WTC11 (cell line): Measurements from ENCODE around the gene HAP1. TPM values are rescaled to one million over a fixed set of nuclear protein-coding genes. Genes with fewer than 3 reads are reported as not detected.
"Not testable (repeated sequence)": the region's sequence is repeated elsewhere in the genome, so short reads cannot be mapped to it uniquely, and the experiment has no call there.

ENCODE experiments used
- ATAC-seq: fragments of 200-7000 bp; cut with Tn5 transposase; 2 replicates; pipeline ENCODE4 v1.10.0; 2021; ENCODE audit warnings: mild to moderate bottlenecking, moderate library complexity
- CTCF ChIA-PET: fragments of 300-600 bp; sonication (Branson Sonifier 250); formaldehyde crosslinking; loops from one replicate; lab custom pipeline; 2021; ENCODE audit warnings: antibody characterized with exemption; lab: Charles Lee
- POLR2A ChIA-PET: fragments of 350-600 bp; sonication (Branson Sonifier 250); formaldehyde crosslinking; loops from one replicate; lab custom pipeline; 2021; ENCODE audit warnings: antibody characterized with exemption; lab: Charles Lee
- DNase-seq: peaks from one replicate; pipeline ENCODE4 v3.0.0; 2021; ENCODE audit warnings: low spot score
- H3K27ac Mint-ChIP-seq: 2 replicates; pipeline ENCODE4 v1.8.0; 2021; ENCODE audit warnings: mixed read lengths
- H3K27me3 Mint-ChIP-seq: 2 replicates; pipeline ENCODE4 v1.8.0; 2021; ENCODE audit warnings: low read depth, mild to moderate bottlenecking, moderate library complexity, mixed read lengths
- H3K36me3 Mint-ChIP-seq: 2 replicates; pipeline ENCODE4 v1.8.0; 2021; ENCODE audit warnings: mixed read lengths
- H3K4me1 Mint-ChIP-seq: 2 replicates; pipeline ENCODE4 v1.8.0; 2022; ENCODE audit warnings: mixed read lengths
- H3K4me3 Mint-ChIP-seq: 2 replicates; pipeline ENCODE4 v1.8.0; 2021; ENCODE audit warnings: mild to moderate bottlenecking, moderate library complexity, mixed read lengths
- H3K9me3 Mint-ChIP-seq: 2 replicates; pipeline ENCODE4 v1.8.0; 2021; ENCODE audit warnings: mixed read lengths
- GABPB1 ChIP-seq: sonication (generic); formaldehyde crosslinking; IDR thresholded peaks from 2 replicates; pipeline ENCODE4 v1.8.1; 2023; ENCODE audit warnings: mild to moderate bottlenecking, missing genetic modification reagents
- JUN ChIP-seq: sonication (generic); formaldehyde crosslinking; IDR thresholded peaks from 2 replicates; pipeline ENCODE4 v1.8.0; 2023; ENCODE audit warnings: mild to moderate bottlenecking, missing genetic modification reagents
- ZNF121 ChIP-seq: sonication (generic); formaldehyde crosslinking; IDR thresholded peaks from 2 replicates; pipeline ENCODE4 v1.8.0; 2023; ENCODE audit warnings: missing genetic modification reagents
- ZNF138 ChIP-seq: sonication (generic); formaldehyde crosslinking; conservative IDR thresholded peaks from 2 replicates; pipeline ENCODE4 v1.8.1; 2022; ENCODE audit warnings: mild to moderate bottlenecking, moderate library complexity, missing genetic modification reagents
- total RNA-seq: library from RNA; stranded (reverse); gene quantifications from 3 replicates; pipeline ENCODE4 v1.2.3, GENCODE V29; 2021
- TF ChIP-seq, protein P1 (sequence below): fragments of 250-450 bp; sonication (Bioruptor Pico); IDR thresholded peaks from 2 replicates; pipeline ENCODE4 v1.9.0; 2021; ENCODE audit warnings: mild to moderate bottlenecking
- TF ChIP-seq, protein P2 (sequence below): sonication (generic); formaldehyde crosslinking; conservative IDR thresholded peaks from 2 replicates; pipeline ENCODE4 v1.8.1; 2022; ENCODE audit warnings: mild to moderate bottlenecking, missing genetic modification reagents
- TF ChIP-seq, protein P3 (sequence below): sonication (generic); formaldehyde crosslinking; IDR thresholded peaks from 2 replicates; pipeline ENCODE4 v1.8.0; 2022; ENCODE audit warnings: mild to moderate bottlenecking, missing genetic modification reagents

Gene HAP1
- total RNA-seq, 1 experiment from 2014 or later, result 4.4 TPM

DNA sequence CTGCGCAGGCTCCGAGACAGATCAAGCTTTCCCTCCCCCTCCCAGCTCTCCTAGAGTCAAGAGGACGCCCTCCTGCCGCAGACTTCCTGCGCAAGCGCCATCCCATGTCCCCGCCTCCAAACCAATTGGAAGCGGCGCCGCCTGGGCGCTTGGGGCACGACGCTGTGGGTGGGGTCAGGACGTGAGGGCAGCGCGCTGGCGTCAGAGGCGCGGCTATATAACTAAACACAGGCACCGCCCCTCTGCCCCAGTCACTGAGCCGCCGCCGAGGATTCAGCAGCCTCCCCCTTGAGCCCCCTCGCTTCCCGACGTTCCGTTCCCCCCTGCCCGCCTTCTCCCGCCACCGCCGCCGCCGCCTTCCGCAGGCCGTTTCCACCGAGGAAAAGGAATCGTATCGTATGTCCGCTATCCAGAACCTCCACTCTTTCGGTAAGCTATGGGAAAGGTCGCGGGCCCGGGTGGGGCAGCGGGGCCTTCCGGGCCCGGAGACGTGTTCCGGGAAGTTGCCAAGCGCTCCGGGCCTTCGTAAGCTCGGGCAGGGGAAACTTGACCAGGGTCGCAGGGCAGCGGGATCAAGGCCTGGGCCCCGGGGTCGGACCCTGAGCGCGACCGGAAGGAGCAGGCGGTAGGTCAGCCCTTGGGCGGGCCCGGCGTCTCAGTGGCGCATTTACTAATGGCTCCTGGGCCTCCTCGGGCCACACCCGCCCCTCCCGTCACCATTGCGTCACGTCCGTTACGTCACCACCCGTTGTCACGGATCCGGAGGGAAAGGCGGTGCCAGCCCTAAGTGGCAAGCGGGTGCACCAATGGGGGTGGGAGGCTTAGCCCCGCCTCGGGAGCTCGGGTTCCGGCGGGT, 45.6 kb downstream of the HAP1 start, which contains the start of gene EIF1 (continued):
- TF ChIP-seq, protein P1, sequence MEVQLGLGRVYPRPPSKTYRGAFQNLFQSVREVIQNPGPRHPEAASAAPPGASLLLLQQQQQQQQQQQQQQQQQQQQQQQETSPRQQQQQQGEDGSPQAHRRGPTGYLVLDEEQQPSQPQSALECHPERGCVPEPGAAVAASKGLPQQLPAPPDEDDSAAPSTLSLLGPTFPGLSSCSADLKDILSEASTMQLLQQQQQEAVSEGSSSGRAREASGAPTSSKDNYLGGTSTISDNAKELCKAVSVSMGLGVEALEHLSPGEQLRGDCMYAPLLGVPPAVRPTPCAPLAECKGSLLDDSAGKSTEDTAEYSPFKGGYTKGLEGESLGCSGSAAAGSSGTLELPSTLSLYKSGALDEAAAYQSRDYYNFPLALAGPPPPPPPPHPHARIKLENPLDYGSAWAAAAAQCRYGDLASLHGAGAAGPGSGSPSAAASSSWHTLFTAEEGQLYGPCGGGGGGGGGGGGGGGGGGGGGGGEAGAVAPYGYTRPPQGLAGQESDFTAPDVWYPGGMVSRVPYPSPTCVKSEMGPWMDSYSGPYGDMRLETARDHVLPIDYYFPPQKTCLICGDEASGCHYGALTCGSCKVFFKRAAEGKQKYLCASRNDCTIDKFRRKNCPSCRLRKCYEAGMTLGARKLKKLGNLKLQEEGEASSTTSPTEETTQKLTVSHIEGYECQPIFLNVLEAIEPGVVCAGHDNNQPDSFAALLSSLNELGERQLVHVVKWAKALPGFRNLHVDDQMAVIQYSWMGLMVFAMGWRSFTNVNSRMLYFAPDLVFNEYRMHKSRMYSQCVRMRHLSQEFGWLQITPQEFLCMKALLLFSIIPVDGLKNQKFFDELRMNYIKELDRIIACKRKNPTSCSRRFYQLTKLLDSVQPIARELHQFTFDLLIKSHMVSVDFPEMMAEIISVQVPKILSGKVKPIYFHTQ, result peak; percentile 92
- TF ChIP-seq, all 79 proteins: peak for 43

DNA sequence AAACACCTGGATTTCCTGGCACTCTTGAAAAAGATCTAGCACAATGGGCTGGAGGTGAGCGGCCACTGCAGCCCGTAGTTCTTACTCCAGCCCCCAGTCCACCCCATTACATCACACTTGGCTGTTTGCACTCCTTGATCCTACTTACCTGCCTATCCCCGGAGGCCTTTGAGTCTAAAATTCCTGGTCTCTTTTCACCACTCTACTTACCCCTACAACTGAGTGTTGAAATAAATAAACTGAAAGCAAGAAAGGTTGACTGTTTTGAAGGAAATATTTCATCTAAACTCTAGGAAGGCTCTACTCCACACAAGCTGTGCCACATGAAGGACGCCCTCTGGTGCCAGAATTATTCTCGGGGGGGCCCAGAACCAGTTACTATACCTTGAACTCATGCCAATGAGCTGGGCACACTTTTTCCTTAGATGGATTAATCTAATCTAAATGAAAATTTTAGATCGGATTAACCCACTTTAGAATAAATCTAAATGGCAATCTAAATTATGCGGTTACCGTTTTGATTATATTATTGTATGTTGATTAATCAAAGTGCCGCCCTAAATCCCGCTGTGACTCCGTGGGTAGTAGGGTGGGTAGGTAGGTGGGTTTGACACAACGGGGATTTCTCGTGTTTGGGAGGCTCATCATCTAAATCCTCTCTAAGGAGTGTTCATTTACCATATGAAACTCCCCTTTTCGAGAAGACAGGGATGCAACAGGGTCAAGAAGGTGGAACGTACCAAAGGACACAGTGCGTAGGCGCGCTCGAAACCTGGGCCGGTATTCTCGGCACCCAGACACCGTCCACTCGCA, 46.4 kb downstream of the HAP1 start:
- Mint-ChIP-seq H3K27me3 (peaks cover 9% of the 10 kb centered on the region), H3K4me3 (peak overlapping the region; percentile 92), H3K4me1 (peaks cover 21% of the 10 kb centered on the region), H3K9me3 (peaks cover 18% of the 10 kb centered on the region), H3K27ac (peak overlapping the region; percentile 99), H3K36me3 (peaks cover 36% of the 10 kb centered on the region)
- ChIA-PET POLR2A (interaction anchor here (0.6 to 5.1 kb wide), 14 partner anchors 9 to 332 kb away, joined by 3 to 42 read pairs (median 4); partner anchors contain the start of genes FKBP10, JUP, KRT19 and NKIRAS2), CTCF (interaction anchor here (0.9 to 3.1 kb wide), 12 partner anchors 9 to 365 kb away, joined by 3 to 47 read pairs (median 8); partner anchors contain the start of genes JUP and ODAD4)
- TF ChIP-seq, protein P2, sequence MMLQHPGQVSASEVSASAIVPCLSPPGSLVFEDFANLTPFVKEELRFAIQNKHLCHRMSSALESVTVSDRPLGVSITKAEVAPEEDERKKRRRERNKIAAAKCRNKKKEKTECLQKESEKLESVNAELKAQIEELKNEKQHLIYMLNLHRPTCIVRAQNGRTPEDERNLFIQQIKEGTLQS, result no peak
- TF ChIP-seq ZNF121 (peak; percentile 82), GABPB1 (0 out of 2 replicates have a peak, but pooled peaks have one; percentile 30)
- no peak for ATAC-seq
- no peak for DNase-seq

DNA sequence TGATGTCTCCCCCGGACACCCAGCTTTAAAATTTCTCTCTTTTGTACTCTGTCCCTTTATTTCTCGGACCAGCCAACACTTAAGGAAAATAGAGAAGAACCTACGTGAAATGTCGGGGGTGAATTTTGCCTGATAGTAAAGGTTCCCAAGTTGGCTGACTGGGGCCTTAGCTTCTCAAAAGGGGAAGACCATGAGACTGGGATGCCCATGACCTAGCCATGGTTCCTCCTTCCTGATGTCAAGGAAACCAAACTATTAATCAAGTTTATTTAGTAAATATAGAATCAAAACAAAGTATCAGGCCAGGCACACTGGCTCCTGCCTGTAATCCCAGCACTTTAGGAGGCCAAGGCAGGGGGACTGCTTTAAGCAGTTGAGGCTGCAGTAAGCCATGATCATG, 48.2 kb downstream of the HAP1 start:
- DNase-seq (no peak), ATAC-seq (no peak)
- H3K36me3 Mint-ChIP-seq, result peaks cover 19% of the 10 kb centered on the region
- no peak overlapping the region for H3K4me3 Mint-ChIP-seq
- peaks cover 18% of the 10 kb centered on the region for H3K9me3 Mint-ChIP-seq
- peaks cover 9% of the 10 kb centered on the region for H3K27me3 Mint-ChIP-seq
- H3K4me1 Mint-ChIP-seq, result peaks cover 18% of the 10 kb centered on the region
- ChIA-PET CTCF (no interaction called here), POLR2A (no interaction called here)
- no peak for TF ChIP-seq JUN (CRISPR knock-in tag)
- TF ChIP-seq, protein P1, result no peak
- no peak for TF ChIP-seq ZNF138 (CRISPR knock-in tag)
- TF ChIP-seq, protein P3, sequence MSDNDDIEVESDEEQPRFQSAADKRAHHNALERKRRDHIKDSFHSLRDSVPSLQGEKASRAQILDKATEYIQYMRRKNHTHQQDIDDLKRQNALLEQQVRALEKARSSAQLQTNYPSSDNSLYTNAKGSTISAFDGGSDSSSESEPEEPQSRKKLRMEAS, result no peak
- no peak overlapping the region for H3K27ac Mint-ChIP-seq

DNA sequence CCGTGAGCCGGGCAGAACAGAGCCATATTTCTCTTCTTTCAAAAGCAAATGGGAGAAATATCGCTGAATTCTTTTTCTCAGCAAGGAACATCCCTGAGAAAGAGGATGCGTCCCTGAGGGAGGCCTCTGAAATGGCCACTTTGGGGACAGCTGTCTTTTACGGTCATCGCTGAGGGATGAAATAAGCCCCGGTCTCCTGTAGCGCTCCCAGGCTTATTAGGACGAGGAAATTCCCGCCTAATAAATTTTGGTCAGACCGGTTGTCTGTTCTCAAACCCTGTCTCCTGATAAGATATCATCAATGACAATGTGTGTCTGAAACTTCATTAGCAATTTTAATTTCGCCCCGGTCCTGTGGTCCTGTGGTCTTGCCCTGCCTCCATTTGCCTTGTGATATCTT, 48.7 kb downstream of the HAP1 start:
- H3K27ac Mint-ChIP-seq, DNase-seq, H3K27me3 Mint-ChIP-seq, H3K4me3 Mint-ChIP-seq, CTCF ChIA-PET, POLR2A ChIA-PET, ATAC-seq: not testable (repeated sequence)
- Mint-ChIP-seq H3K4me1 (peaks cover 18% of the 10 kb centered on the region), H3K36me3 (peaks cover 14% of the 10 kb centered on the region), H3K9me3 (peaks cover 18% of the 10 kb centered on the region)
